SKM-1 (cell line): ENCODE data around the gene TUT1.
"Not testable (repeated sequence)": the region's sequence is repeated elsewhere in the genome, so short reads cannot be mapped to it uniquely, and the experiment has no call there.

Experiments
- DNase-seq: peaks from one replicate; lab custom pipeline; 2025; ENCODE audit not compliant: unreplicated experiment; lab: John Stamatoyannopoulos, UW

Gene TUT1

GRCh38 chr11:62579252-62579651 is 12.1 kb downstream of the TUT1 start:
- no peak for DNase-seq

GRCh38 chr11:62578541-62578940 is 12.8 kb downstream of the TUT1 start:
- no peak for DNase-seq

GRCh38 chr11:62577046-62577714 is 14.1 kb downstream of the TUT1 start:
- no peak for DNase-seq

GRCh38 chr11:62575837-62576236 is 15.5 kb downstream of the TUT1 start:
- DNase-seq, result no peak

GRCh38 chr11:62575156-62575555 is 16.2 kb downstream of the TUT1 start:
- DNase-seq, result no peak

- DNase-seq, result no peak
These were observed 16.8 kb downstream of the TUT1 start for GRCh38 chr11:62574363-62575071.

GRCh38 chr11:62573592-62574362 is 17.5 kb downstream of the TUT1 start, which contains the start of gene EEF1G:
TSS of gene EEF1G (minus strand) at chr11:62573891. CDS start at chr11:62573842, 49 bp downstream.
- DNase-seq, result peak; percentile 99

- no peak for DNase-seq
These were observed 18.2 kb downstream of the TUT1 start for GRCh38 chr11:62573006-62573591.

GRCh38 chr11:62572431-62572830 is 18.9 kb downstream of the TUT1 start:
- DNase-seq, result no peak

- not testable (repeated sequence) for DNase-seq
These were observed 19.8 kb downstream of the TUT1 start for GRCh38 chr11:62571493-62571892.

GRCh38 chr11:62570903-62571302 is 20.4 kb downstream of the TUT1 start:
- DNase-seq, result not testable (repeated sequence)

GRCh38 chr11:62569611-62570010 is 21.7 kb downstream of the TUT1 start:
- no peak for DNase-seq

- DNase-seq, result no peak
These were observed 24.2 kb downstream of the TUT1 start for GRCh38 chr11:62567018-62567633.

- DNase-seq, result no peak
These were observed 25.1 kb downstream of the TUT1 start for GRCh38 chr11:62566247-62566646.

- no peak for DNase-seq
These were observed 26.1 kb downstream of the TUT1 start for GRCh38 chr11:62565100-62565802.

GRCh38 chr11:62561677-62562230 is 29.6 kb downstream of the TUT1 start:
- DNase-seq, result not testable (repeated sequence)

- no peak for DNase-seq
These were observed 30.7 kb downstream of the TUT1 start for GRCh38 chr11:62560566-62561103.

GRCh38 chr11:62559626-62560025 is 31.7 kb downstream of the TUT1 start:
- DNase-seq, result not testable (repeated sequence)

GRCh38 chr11:62559204-62559603 is 32.1 kb downstream of the TUT1 start:
- DNase-seq, result no peak

- DNase-seq, result no peak
These were observed 32.7 kb downstream of the TUT1 start for GRCh38 chr11:62558669-62559068.
